Esophagus squamous epithelium (tissue), 5 donors: ENCODE measurements around the gene UBE2J1. TPM values are rescaled to one million over a fixed set of nuclear protein-coding genes. Genes with fewer than 3 reads are reported as not detected.
"Not testable (repeated sequence)": the region's sequence is repeated elsewhere in the genome, so short reads cannot be mapped to it uniquely, and the experiment has no call there.

Experiments
- DNase-seq: peaks from one replicate; lab custom pipeline; 2025; lab: John Stamatoyannopoulos, UW
- H3K27ac ChIP-seq, 4 donors: fragments of 200-600 bp; sonication (generic); one replicate each; pipeline ENCODE4 v1.5.1; 2016 to 2019; ENCODE audit warnings: mild to moderate bottlenecking in 1 of 4
- H3K27me3 ChIP-seq, 4 donors: fragments of 200-600 bp; sonication (generic); 1 replicate in 3 of 4; 2 replicates in 1 of 4; pipeline versions ENCODE4 v1.5.1 to v1.6.0; 2017 to 2021; ENCODE audit warnings: antibody characterized with exemption in 1 of 4
- H3K36me3 ChIP-seq, 3 donors: fragments of 200-600 bp; sonication (generic); one replicate each; pipeline ENCODE4 v1.5.1; 2016 to 2019
- H3K4me1 ChIP-seq, 3 donors: fragments of 200-600 bp; sonication (generic); one replicate each; pipeline ENCODE4 v1.5.1; 2017 to 2019
- H3K4me3 ChIP-seq, 4 donors: fragments of 200-600 bp; sonication (generic); 1 replicate in 3 of 4; 2 replicates in 1 of 4; pipeline ENCODE4 v1.5.1; 2016 to 2019; ENCODE audit warnings: mild to moderate bottlenecking in 2 of 4, moderate library complexity in 1 of 4
- H3K9me3 ChIP-seq, 3 donors: fragments of 200-600 bp; sonication (generic); one replicate each; pipeline ENCODE4 v1.5.1; 2016 to 2019
- POLR2A ChIP-seq, 4 donors: fragments of 450-650 bp; IDR thresholded peaks; one replicate each; pipeline ENCODE4 v1.6.1; 2017; ENCODE audit warnings: antibody characterized with exemption in 4 of 4, mild to moderate bottlenecking in 4 of 4, moderate library complexity in 3 of 4
- WGBS, 2 donors: methylation state at CpG; one replicate each; pipeline ENCODE4 v1.1.5; 2018; 5-methylcytosine and 5-hydroxymethylcytosine counted together
- intact Hi-C: fragments of 100-400 bp; cut with DNase I; formaldehyde crosslinking; loops from one replicate; pipeline ENCODE4 v1.15.0; 2022
- total RNA-seq, 4 donors: library from RNA; depleted of rRNA; stranded (reverse); fragments of >200 nt; gene quantifications; one replicate each; pipeline ENCODE4 v1.1.0, GENCODE V29; 2016
- TF ChIP-seq, protein P1 (sequence below), 6 experiments: fragments of 450-650 bp in 4 of 6; fragments of 200-600 bp in 2 of 6; sonication (generic) in 2 of 6; IDR thresholded peaks; one replicate each; pipeline ENCODE4 v1.5.1; 2016 to 2019; ENCODE audit warnings: antibody characterized with exemption in 6 of 6, mild to moderate bottlenecking in 4 of 6, moderate library complexity in 4 of 6
- donor health status: DM: yes; HTN: yes; CAD: no.

The UBE2J1 gene, protein sequence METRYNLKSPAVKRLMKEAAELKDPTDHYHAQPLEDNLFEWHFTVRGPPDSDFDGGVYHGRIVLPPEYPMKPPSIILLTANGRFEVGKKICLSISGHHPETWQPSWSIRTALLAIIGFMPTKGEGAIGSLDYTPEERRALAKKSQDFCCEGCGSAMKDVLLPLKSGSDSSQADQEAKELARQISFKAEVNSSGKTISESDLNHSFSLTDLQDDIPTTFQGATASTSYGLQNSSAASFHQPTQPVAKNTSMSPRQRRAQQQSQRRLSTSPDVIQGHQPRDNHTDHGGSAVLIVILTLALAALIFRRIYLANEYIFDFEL
- total RNA-seq, result 10 to 100 TPM; 27.2 to 37.3 (median 29.9) TPM

DNA sequence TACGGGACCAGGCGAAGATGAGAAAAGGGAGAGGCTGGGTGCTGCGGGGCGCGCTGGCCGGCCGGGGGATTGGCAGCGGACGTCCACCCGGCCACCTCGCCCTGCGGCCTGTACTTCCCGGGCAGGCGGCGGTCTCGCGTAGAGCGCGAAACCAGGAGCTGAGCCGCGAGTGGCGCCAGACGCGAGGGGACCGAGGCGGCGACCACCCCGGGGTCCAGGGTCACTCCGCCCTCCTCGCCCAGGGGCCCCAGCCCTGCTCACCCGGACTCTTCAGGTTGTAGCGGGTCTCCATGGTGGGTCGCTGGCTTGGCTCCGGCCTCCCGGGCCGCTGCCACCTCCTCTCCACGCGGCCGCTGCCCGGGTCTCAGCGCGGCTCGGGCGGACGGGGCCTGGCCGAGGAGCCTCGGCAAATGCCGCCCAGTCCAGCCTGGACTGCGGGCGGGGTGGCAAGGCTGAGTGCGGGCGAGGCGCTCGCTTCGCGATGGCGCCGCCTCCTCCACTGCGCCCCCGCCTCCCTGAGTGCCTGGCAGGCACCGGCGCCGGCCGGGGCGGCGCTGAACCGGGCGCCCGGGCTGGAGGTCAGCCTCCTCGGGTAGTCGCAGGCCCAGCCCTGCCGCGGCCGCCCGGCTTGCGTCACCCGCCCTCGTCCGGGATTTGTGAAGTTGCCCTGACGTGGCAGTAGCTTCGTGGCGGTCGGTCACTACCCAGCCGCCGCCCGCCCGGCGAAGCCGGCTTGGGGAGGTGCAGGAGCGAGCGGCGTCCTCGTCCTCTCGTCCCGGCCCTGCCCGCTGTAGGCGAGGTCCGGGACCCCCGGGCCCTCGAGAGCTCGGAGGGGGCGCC, at the start of gene UBE2J1:
Gene UBE2J1, minus strand, starts transcription at position 445 of the 840 bp plus-strand sequence. Its CDS starts 153 bp downstream, at position 292.
- TF ChIP-seq, protein P1, sequence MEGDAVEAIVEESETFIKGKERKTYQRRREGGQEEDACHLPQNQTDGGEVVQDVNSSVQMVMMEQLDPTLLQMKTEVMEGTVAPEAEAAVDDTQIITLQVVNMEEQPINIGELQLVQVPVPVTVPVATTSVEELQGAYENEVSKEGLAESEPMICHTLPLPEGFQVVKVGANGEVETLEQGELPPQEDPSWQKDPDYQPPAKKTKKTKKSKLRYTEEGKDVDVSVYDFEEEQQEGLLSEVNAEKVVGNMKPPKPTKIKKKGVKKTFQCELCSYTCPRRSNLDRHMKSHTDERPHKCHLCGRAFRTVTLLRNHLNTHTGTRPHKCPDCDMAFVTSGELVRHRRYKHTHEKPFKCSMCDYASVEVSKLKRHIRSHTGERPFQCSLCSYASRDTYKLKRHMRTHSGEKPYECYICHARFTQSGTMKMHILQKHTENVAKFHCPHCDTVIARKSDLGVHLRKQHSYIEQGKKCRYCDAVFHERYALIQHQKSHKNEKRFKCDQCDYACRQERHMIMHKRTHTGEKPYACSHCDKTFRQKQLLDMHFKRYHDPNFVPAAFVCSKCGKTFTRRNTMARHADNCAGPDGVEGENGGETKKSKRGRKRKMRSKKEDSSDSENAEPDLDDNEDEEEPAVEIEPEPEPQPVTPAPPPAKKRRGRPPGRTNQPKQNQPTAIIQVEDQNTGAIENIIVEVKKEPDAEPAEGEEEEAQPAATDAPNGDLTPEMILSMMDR (IDR thresholded peaks at IDR 0.05), result peak in 1 of 6 experiments; percentile 5
- TF ChIP-seq POLR2A (IDR thresholded peaks at IDR 0.05), result peak in 3 of 4 donors; percentile 79 to 96 (median 96)
- peak; percentile 71 for DNase-seq
- Histone ChIP-seq H3K36me3 (no peaks in the 10 kb centered on the region), H3K27me3 (no peaks in the 10 kb centered on the region), H3K9me3 (no peaks in the 10 kb centered on the region), H3K4me1 (peaks cover 5 to 51% (median 11%) of the 10 kb centered on the region in 3 donors), H3K27ac (peak within 1 kb of the TSS; percentile 93 to 99 (median 96)), H3K4me3 (peak within 1 kb of the TSS; percentile 74 to 97 (median 84))
- intact Hi-C loops, result no loop called here
- WGBS, 2 donors, result 0% methylated on average over 1 to 5 of the region's 102 CpGs

DNA sequence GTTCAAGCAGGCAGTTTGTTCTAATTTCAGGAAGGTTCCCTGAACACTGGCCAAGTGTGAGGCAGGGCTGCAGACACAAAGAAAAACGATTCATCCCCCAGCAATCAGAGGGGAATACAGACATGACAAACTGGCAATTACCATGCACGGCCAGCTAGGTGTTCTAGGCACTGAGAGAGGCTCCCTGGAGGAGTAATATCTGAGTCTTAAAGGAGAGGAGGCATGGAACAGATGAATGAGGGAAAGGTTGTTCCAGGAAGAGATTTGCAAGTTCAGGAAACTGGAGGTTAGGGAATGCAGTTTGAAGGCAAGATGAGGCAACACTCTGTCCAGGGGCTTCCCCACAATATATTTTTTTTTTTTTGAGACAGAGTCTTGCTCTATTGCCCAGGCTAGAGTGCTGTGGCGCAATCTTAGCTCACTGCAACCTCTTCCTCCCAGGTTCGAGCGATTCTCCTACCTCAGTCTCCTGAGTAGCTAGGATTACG, 48.4 kb upstream of the UBE2J1 start:
- Histone ChIP-seq H3K27ac (no peak overlapping the region), H3K9me3 (no peaks in the 10 kb centered on the region), H3K4me1 (peaks cover 0 to 12% (median 10%) of the 10 kb centered on the region in 3 donors), H3K4me3 (no peak overlapping the region), H3K36me3 (no peaks in the 10 kb centered on the region), H3K27me3 (no peaks in the 10 kb centered on the region)
- intact Hi-C loops, result no loop called here
- no peak for TF ChIP-seq POLR2A (IDR thresholded peaks at IDR 0.05)
- TF ChIP-seq, protein P1 (IDR thresholded peaks at IDR 0.05), result no peak
- WGBS, 2 donors, result 37 to 39% methylated on average over 6 of the region's 6 CpGs
- DNase-seq, result no peak

DNA sequence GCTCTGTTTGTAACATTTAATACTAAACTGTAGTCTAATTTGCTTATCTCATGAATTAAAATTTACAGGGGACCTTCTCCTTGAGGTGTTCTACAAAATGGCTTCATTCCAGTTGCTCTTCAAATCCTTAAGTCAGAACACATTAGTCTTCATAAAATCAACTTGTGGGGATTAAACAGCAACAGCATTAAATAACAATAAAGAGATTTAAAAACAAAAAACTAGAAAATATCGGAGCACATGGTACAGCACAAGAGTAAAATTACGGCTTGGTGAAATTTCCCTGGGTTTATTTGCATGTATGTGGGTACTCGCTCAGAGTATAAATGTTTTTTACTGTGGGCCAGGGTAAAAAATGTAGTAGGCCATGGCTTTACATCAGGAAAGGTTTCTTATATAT, 47.5 kb upstream of the UBE2J1 start:
- intact Hi-C loops, result no loop called here
- no peak for DNase-seq
- H3K36me3 ChIP-seq, result no peaks in the 10 kb centered on the region
- no peak overlapping the region for H3K27ac ChIP-seq
- peaks cover 0 to 12% (median 10%) of the 10 kb centered on the region in 3 donors for H3K4me1 ChIP-seq
- WGBS, 2 donors, result 87 to 91% methylated on average over 3 of the region's 3 CpGs
- no peak for TF ChIP-seq POLR2A (IDR thresholded peaks at IDR 0.05)
- TF ChIP-seq, protein P1 (IDR thresholded peaks at IDR 0.05), result no peak
- no peaks in the 10 kb centered on the region for H3K27me3 ChIP-seq
- H3K9me3 ChIP-seq, result no peaks in the 10 kb centered on the region
- H3K4me3 ChIP-seq, result no peak overlapping the region

DNA sequence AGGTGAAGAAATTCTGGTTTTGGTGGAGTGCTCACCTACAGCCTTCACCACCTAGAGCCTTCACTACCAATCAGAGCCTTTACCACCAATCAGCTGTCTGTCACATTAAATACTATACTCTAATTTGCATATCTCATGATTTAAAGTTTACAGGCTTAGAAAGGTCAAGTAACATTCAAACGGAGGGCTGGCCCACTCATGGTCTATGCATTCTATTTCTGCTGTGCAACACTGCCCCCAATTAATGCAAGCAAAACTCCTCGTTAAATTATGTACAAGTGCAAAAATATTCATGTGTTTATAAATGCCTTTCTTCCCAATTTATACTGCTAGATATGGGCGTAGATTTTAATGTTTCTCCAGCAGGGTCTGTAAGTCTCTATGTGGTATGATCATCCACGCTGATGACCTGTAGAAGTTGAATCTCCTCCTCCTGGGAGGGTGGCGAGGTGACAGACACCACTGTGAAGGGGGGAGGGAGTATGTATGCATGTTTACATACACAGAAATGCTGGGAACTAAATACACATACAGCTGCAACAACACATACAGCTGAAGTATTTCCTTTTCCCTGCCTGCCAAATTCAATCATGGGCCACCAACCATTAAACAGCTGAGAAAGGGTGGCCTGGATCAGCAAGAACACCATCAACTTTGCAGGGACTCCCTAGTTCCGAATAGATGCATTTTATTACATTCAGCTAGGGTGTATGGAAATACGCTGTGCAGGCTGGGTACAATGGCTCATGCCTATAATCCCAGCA, 46.4 kb upstream of the UBE2J1 start:
- WGBS, 2 donors, result 82 to 89% methylated on average over 7 of the region's 7 CpGs
- no peak for TF ChIP-seq POLR2A (IDR thresholded peaks at IDR 0.05)
- TF ChIP-seq, protein P1 (IDR thresholded peaks at IDR 0.05), result no peak
- H3K36me3 ChIP-seq, result no peaks in the 10 kb centered on the region
- H3K27me3 ChIP-seq, result no peaks in the 10 kb centered on the region
- no peaks in the 10 kb centered on the region for H3K9me3 ChIP-seq
- peaks cover 0 to 12% (median 10%) of the 10 kb centered on the region in 3 donors for H3K4me1 ChIP-seq
- H3K4me3 ChIP-seq, result no peak overlapping the region
- intact Hi-C loops, result no loop called here
- no peak for DNase-seq
- no peak overlapping the region for H3K27ac ChIP-seq

DNA sequence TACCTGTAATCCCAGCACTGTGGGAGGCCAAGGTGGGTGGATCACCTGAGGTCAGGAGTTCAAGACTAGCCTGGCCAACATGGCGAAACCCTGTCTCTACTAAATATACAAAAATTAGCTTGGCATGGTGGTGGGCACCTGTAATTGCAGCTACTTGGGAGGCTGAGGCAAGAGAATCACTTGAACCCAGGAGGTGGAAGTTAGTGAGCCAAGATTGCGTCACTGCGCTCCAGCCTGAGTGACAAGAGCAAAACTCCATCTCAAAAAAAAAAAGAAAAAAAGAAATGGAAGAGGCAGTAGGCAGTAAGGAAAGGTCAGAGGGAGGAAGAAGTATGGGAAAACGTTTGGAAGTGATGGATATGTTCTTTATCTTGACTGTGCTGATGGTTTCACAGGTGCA, 45.4 kb upstream of the UBE2J1 start:
- peaks cover 0 to 12% (median 10%) of the 10 kb centered on the region in 3 donors for H3K4me1 ChIP-seq
- H3K27me3 ChIP-seq, intact Hi-C loops, H3K4me3 ChIP-seq, H3K9me3 ChIP-seq, H3K36me3 ChIP-seq, H3K27ac ChIP-seq, DNase-seq: not testable (repeated sequence)
- 73 to 80% methylated on average over 4 of the region's 4 CpGs for WGBS, 2 donors
